Measurements from ENCODE around the gene PITPNC1.
A peak's percentile ranks its signal among the peaks of the same experiment; 100 is the strongest.
"Not testable (repeated sequence)": the region's sequence is repeated elsewhere in the genome, so short reads cannot be mapped to it uniquely, and the experiment has no call there.

The PITPNC1 gene

GRCh38 chr17:67503184-67503583 is 126.1 kb downstream of the PITPNC1 start:
- H3K9me3 Mint-ChIP-seq: peaks cover 8% of the 10 kb centered on the region
- H3K4me3 Mint-ChIP-seq: no peak overlapping the region
- DNase-seq (ENCODE audit: low spot score in 2 of 2): no peak
- H3K4me1 Mint-ChIP-seq: peaks cover 80% of the 10 kb centered on the region
- no peaks in the 10 kb centered on the region for H3K36me3 Mint-ChIP-seq
- peak overlapping the region; percentile 68 for H3K27ac Mint-ChIP-seq
- peak; percentile 92 for ATAC-seq

- Mint-ChIP-seq H3K4me3 (no peak overlapping the region), H3K4me1 (peaks cover 81% of the 10 kb centered on the region), H3K27ac (peak overlapping the region; percentile 68), H3K9me3 (peaks cover 8% of the 10 kb centered on the region), H3K36me3 (no peaks in the 10 kb centered on the region)
- ATAC-seq (no peak), DNase-seq (ENCODE audit: low spot score in 2 of 2) (no peak)
Observed at GRCh38 chr17:67503739-67504138, 126.7 kb downstream of the PITPNC1 start.

- Mint-ChIP-seq H3K4me1 (peaks cover 76% of the 10 kb centered on the region), H3K9me3 (peaks cover 8% of the 10 kb centered on the region), H3K4me3 (no peak overlapping the region), H3K27ac (no peak overlapping the region), H3K36me3 (no peaks in the 10 kb centered on the region)
- ATAC-seq: no peak
- no peak for DNase-seq (ENCODE audit: low spot score in 2 of 2)
Observed at GRCh38 chr17:67504182-67504581, 127.1 kb downstream of the PITPNC1 start.

GRCh38 chr17:67506966-67507365 is 129.9 kb downstream of the PITPNC1 start:
- ATAC-seq (peak; percentile 77), DNase-seq (ENCODE audit: low spot score in 2 of 2) (no peak)
- Mint-ChIP-seq H3K36me3 (no peaks in the 10 kb centered on the region), H3K4me1 (peaks cover 77% of the 10 kb centered on the region), H3K4me3 (no peak overlapping the region), H3K27ac (no peak overlapping the region), H3K9me3 (peaks cover 8% of the 10 kb centered on the region)

- H3K4me1 Mint-ChIP-seq: peaks cover 58% of the 10 kb centered on the region
- no peak overlapping the region for H3K4me3 Mint-ChIP-seq
- H3K27ac Mint-ChIP-seq: no peak overlapping the region
- no peak for DNase-seq (ENCODE audit: low spot score in 2 of 2)
- H3K36me3 Mint-ChIP-seq: peaks cover 5% of the 10 kb centered on the region
- ATAC-seq: no peak
- peaks cover 8% of the 10 kb centered on the region for H3K9me3 Mint-ChIP-seq
Observed at GRCh38 chr17:67509390-67510287, 132.6 kb downstream of the PITPNC1 start.

GRCh38 chr17:67511012-67511411 is 133.9 kb downstream of the PITPNC1 start:
- Mint-ChIP-seq H3K4me1 (peaks cover 48% of the 10 kb centered on the region), H3K27ac (peak overlapping the region; percentile 52), H3K4me3 (no peak overlapping the region), H3K9me3 (peaks cover 8% of the 10 kb centered on the region), H3K36me3 (peaks cover 5% of the 10 kb centered on the region)
- ATAC-seq (no peak), DNase-seq (ENCODE audit: low spot score in 2 of 2) (no peak)

GRCh38 chr17:67511804-67512203 is 134.7 kb downstream of the PITPNC1 start:
- H3K27ac Mint-ChIP-seq: no peak overlapping the region
- H3K36me3 Mint-ChIP-seq: peaks cover 5% of the 10 kb centered on the region
- H3K4me1 Mint-ChIP-seq: peaks cover 48% of the 10 kb centered on the region
- no peak for ATAC-seq
- DNase-seq (ENCODE audit: low spot score in 2 of 2): no peak
- H3K4me3 Mint-ChIP-seq: no peak overlapping the region
- peaks cover 8% of the 10 kb centered on the region for H3K9me3 Mint-ChIP-seq

- ATAC-seq: no peak
- H3K4me3 Mint-ChIP-seq: no peak overlapping the region
- DNase-seq (ENCODE audit: low spot score in 2 of 2): no peak
- H3K4me1 Mint-ChIP-seq: peaks cover 42% of the 10 kb centered on the region
- H3K36me3 Mint-ChIP-seq: peaks cover 5% of the 10 kb centered on the region
- peak overlapping the region; percentile 65 for H3K27ac Mint-ChIP-seq
- no peaks in the 10 kb centered on the region for H3K9me3 Mint-ChIP-seq
Observed at GRCh38 chr17:67514998-67515397, 137.9 kb downstream of the PITPNC1 start.

- Mint-ChIP-seq H3K36me3 (peaks cover 5% of the 10 kb centered on the region), H3K27ac (peak overlapping the region; percentile 65), H3K9me3 (no peaks in the 10 kb centered on the region), H3K4me3 (no peak overlapping the region), H3K4me1 (peaks cover 42% of the 10 kb centered on the region)
- ATAC-seq (no peak), DNase-seq (ENCODE audit: low spot score in 2 of 2) (no peak)
Observed at GRCh38 chr17:67515490-67516083, 138.5 kb downstream of the PITPNC1 start.

- not testable (repeated sequence) for H3K27ac Mint-ChIP-seq; ATAC-seq; DNase-seq (ENCODE audit: low spot score in 2 of 2); H3K4me3 Mint-ChIP-seq; H3K9me3 Mint-ChIP-seq; H3K36me3 Mint-ChIP-seq
- peaks cover 46% of the 10 kb centered on the region for H3K4me1 Mint-ChIP-seq
Observed at GRCh38 chr17:67516571-67516970, 139.5 kb downstream of the PITPNC1 start.

- no peak overlapping the region for H3K4me3 Mint-ChIP-seq
- DNase-seq (ENCODE audit: low spot score in 2 of 2): no peak
- H3K9me3 Mint-ChIP-seq: no peaks in the 10 kb centered on the region
- peaks cover 5% of the 10 kb centered on the region for H3K36me3 Mint-ChIP-seq
- no peak overlapping the region for H3K27ac Mint-ChIP-seq
- ATAC-seq: no peak
- peaks cover 47% of the 10 kb centered on the region for H3K4me1 Mint-ChIP-seq
Observed at GRCh38 chr17:67517325-67517724, 140.2 kb downstream of the PITPNC1 start.

GRCh38 chr17:67518876-67519275 is 141.8 kb downstream of the PITPNC1 start:
- H3K36me3 Mint-ChIP-seq: peaks cover 2% of the 10 kb centered on the region
- peaks cover 50% of the 10 kb centered on the region for H3K4me1 Mint-ChIP-seq
- H3K27ac Mint-ChIP-seq: peak overlapping the region; percentile 78
- DNase-seq (ENCODE audit: low spot score in 2 of 2) (no peak), ATAC-seq (no peak)
- no peaks in the 10 kb centered on the region for H3K9me3 Mint-ChIP-seq
- no peak overlapping the region for H3K4me3 Mint-ChIP-seq

GRCh38 chr17:67519801-67520251 is 142.7 kb downstream of the PITPNC1 start:
- Mint-ChIP-seq H3K27ac (peak overlapping the region; percentile 78), H3K9me3 (no peaks in the 10 kb centered on the region)
- no peak for ATAC-seq

GRCh38 chr17:67520252-67520906 is 143.3 kb downstream of the PITPNC1 start:
- H3K27ac Mint-ChIP-seq: peak overlapping the region; percentile 78
- no peaks in the 10 kb centered on the region for H3K9me3 Mint-ChIP-seq
- peak; percentile 46 for ATAC-seq
- no peak for DNase-seq (ENCODE audit: low spot score in 2 of 2)
- no peaks in the 10 kb centered on the region for H3K36me3 Mint-ChIP-seq
- H3K4me1 Mint-ChIP-seq: peaks cover 48% of the 10 kb centered on the region
- peak overlapping the region; percentile 34 for H3K4me3 Mint-ChIP-seq

More at GRCh38 chr17:67519801-67520251, 142.7 kb downstream of the PITPNC1 start:
- H3K4me1 Mint-ChIP-seq: peaks cover 48% of the 10 kb centered on the region
- peak overlapping the region; percentile 34 for H3K4me3 Mint-ChIP-seq
- no peaks in the 10 kb centered on the region for H3K36me3 Mint-ChIP-seq
- no peak for DNase-seq (ENCODE audit: low spot score in 2 of 2)
